Activated CD4-positive, alpha-beta T cell treated with anti-CD3 and anti-CD28 coated beads for 36 hours (primary cell): Measurements from ENCODE around the gene ODR4. TPM values are rescaled to one million over a fixed set of nuclear protein-coding genes. Genes with fewer than 3 reads are reported as not detected.
"Not testable (repeated sequence)": the region's sequence is repeated elsewhere in the genome, so short reads cannot be mapped to it uniquely, and the experiment has no call there.

Source experiments
- ATAC-seq: fragments of 200-7000 bp; cut with Tn5 transposase; one replicate; pipeline ENCODE4 v1.10.0; 2021; ENCODE audit warnings: mild to moderate bottlenecking, moderate library complexity
- CTCF ChIA-PET: fragments of 350-600 bp; sonication (Branson Sonifier 250); formaldehyde crosslinking; loops from one replicate; lab custom pipeline; 2021; ENCODE audit warnings: antibody characterized with exemption; lab: Charles Lee
- POLR2A ChIA-PET: fragments of 350-600 bp; sonication (Branson Sonifier 250); formaldehyde crosslinking; loops from one replicate; lab custom pipeline; 2021; ENCODE audit warnings: antibody characterized with exemption, inconsistent platforms; lab: Charles Lee
- DNase-seq: peaks from one replicate; pipeline ENCODE4 v3.0.0-alpha.2; 2020
- H3K27ac Mint-ChIP-seq: one replicate; pipeline ENCODE4 v1.8.0; 2021; ENCODE audit warnings: mixed read lengths
- H3K27me3 Mint-ChIP-seq: one replicate; pipeline ENCODE4 v1.8.0; 2021; ENCODE audit warnings: mixed read lengths
- H3K36me3 Mint-ChIP-seq: one replicate; pipeline ENCODE4 v1.8.0; 2021; ENCODE audit warnings: low read depth, mixed read lengths
- H3K4me1 Mint-ChIP-seq: one replicate; pipeline ENCODE4 v1.8.0; 2021; ENCODE audit warnings: mixed read lengths
- H3K4me3 Mint-ChIP-seq: one replicate; pipeline ENCODE4 v1.8.0; 2021; ENCODE audit warnings: mild to moderate bottlenecking, moderate library complexity, mixed read lengths
- H3K9me3 Mint-ChIP-seq: one replicate; pipeline ENCODE4 v1.8.0; 2021; ENCODE audit warnings: low read depth, mixed read lengths
- intact Hi-C, 2 experiments: fragments of 100-400 bp; cut with DNase I in 1 of 2; cut with micrococcal nuclease in 1 of 2; formaldehyde crosslinking; loops; one replicate each; pipeline versions ENCODE4 v1.14.2 to v1.15.1; 2022 to 2024; cut with DNase I, micrococcal nuclease
- total RNA-seq, 2 experiments: library from RNA; stranded (reverse); gene quantifications; one replicate each; pipeline ENCODE4 v1.2.3, GENCODE V29; 2021

Gene ODR4
- total RNA-seq, 2 experiments from 2014 or later = 13.1 to 14.0 TPM

GRCh38 chr1:186456729-186457255 is 81.2 kb downstream of the ODR4 start:
- intact Hi-C loops = no loop called here
- H3K36me3 Mint-ChIP-seq = no peaks in the 10 kb centered on the region
- DNase-seq (no peak), ATAC-seq (no peak)
- no peaks in the 10 kb centered on the region for H3K27me3 Mint-ChIP-seq
- H3K9me3 Mint-ChIP-seq = no peaks in the 10 kb centered on the region
- no peak overlapping the region for H3K27ac Mint-ChIP-seq
- H3K4me3 Mint-ChIP-seq = no peak overlapping the region
- H3K4me1 Mint-ChIP-seq = no peaks in the 10 kb centered on the region
- CTCF ChIA-PET = no interaction called here
- POLR2A ChIA-PET = no interaction called here

- H3K4me3 Mint-ChIP-seq, intact Hi-C loops, H3K27ac Mint-ChIP-seq, H3K36me3 Mint-ChIP-seq, H3K4me1 Mint-ChIP-seq, H3K27me3 Mint-ChIP-seq, ATAC-seq, DNase-seq, H3K9me3 Mint-ChIP-seq, POLR2A ChIA-PET, CTCF ChIA-PET: not testable (repeated sequence)
These were observed 83.5 kb downstream of the ODR4 start for GRCh38 chr1:186459161-186459560.

GRCh38 chr1:186461014-186461413 is 85.4 kb downstream of the ODR4 start, which contains the start of gene PDC:
PDC (minus strand) TSS chr1:186461114; CDS start chr1:186449459, 11,655 bp downstream.
- peaks cover under 1% of the 10 kb centered on the region for H3K27me3 Mint-ChIP-seq
- no peaks in the 10 kb centered on the region for H3K36me3 Mint-ChIP-seq

GRCh38 chr1:186463511-186463910 is 87.9 kb downstream of the ODR4 start:
- Mint-ChIP-seq H3K27ac (no peak overlapping the region), H3K27me3 (peaks cover 6% of the 10 kb centered on the region), H3K9me3 (no peaks in the 10 kb centered on the region), H3K4me3 (no peak overlapping the region), H3K36me3 (no peaks in the 10 kb centered on the region), H3K4me1 (no peaks in the 10 kb centered on the region)
- intact Hi-C loops = no loop called here
- DNase-seq (no peak), ATAC-seq (no peak)
- ChIA-PET CTCF (no interaction called here), POLR2A (no interaction called here)

More at GRCh38 chr1:186461014-186461413, 85.4 kb downstream of the ODR4 start, which contains the start of gene PDC:
- intact Hi-C loops = no loop called here
- no peak for ATAC-seq
- H3K9me3 Mint-ChIP-seq = no peaks in the 10 kb centered on the region
- no peaks in the 10 kb centered on the region for H3K4me1 Mint-ChIP-seq
- DNase-seq = no peak
- CTCF ChIA-PET = no interaction called here
- no peak within 1 kb of the TSS for H3K4me3 Mint-ChIP-seq
- POLR2A ChIA-PET = no interaction called here
- no peak within 1 kb of the TSS for H3K27ac Mint-ChIP-seq

GRCh38 chr1:186463926-186464325 is 88.3 kb downstream of the ODR4 start:
- ATAC-seq = no peak
- Mint-ChIP-seq H3K4me3 (no peak overlapping the region), H3K27me3 (peaks cover 6% of the 10 kb centered on the region), H3K4me1 (no peaks in the 10 kb centered on the region), H3K9me3 (no peaks in the 10 kb centered on the region), H3K36me3 (no peaks in the 10 kb centered on the region), H3K27ac (no peak overlapping the region)
- ChIA-PET POLR2A (no interaction called here), CTCF (no interaction called here)
- intact Hi-C loops = no loop called here
- DNase-seq = no peak

- H3K27me3 Mint-ChIP-seq, POLR2A ChIA-PET, H3K36me3 Mint-ChIP-seq, H3K4me1 Mint-ChIP-seq, CTCF ChIA-PET, ATAC-seq, H3K9me3 Mint-ChIP-seq, H3K4me3 Mint-ChIP-seq, DNase-seq, intact Hi-C loops, H3K27ac Mint-ChIP-seq: not testable (repeated sequence)
These were observed 89.9 kb downstream of the ODR4 start for GRCh38 chr1:186465491-186465890.

- no peaks in the 10 kb centered on the region for H3K36me3 Mint-ChIP-seq
- H3K4me1 Mint-ChIP-seq = no peaks in the 10 kb centered on the region
- intact Hi-C loops = no loop called here
- H3K4me3 Mint-ChIP-seq = no peak overlapping the region
- POLR2A ChIA-PET = no interaction called here
- peaks cover 6% of the 10 kb centered on the region for H3K27me3 Mint-ChIP-seq
- no peaks in the 10 kb centered on the region for H3K9me3 Mint-ChIP-seq
- ATAC-seq (no peak), DNase-seq (no peak)
- H3K27ac Mint-ChIP-seq = no peak overlapping the region
- CTCF ChIA-PET = no interaction called here
These were observed 90.3 kb downstream of the ODR4 start for GRCh38 chr1:186465946-186466345.

Other genes with a start within 250 kb of the ODR4 start
- 1 to 10 TPM; 7.0 to 8.5 TPM for gene PRG4, start 79.6 kb upstream of the ODR4 start, total RNA-seq
- 100 to 1,000 TPM; 151 to 152 TPM for gene TPR, start 585 bp upstream of the ODR4 start, total RNA-seq
- not detected for gene PDC, start 85.3 kb downstream of the ODR4 start, total RNA-seq